HG02840 (cell line): Measurements from ENCODE around the gene CACNA2D2.

ENCODE experiments used
- ATAC-seq: cut with Tn5 transposase; IDR thresholded peaks from one replicate; pipeline ENCODE4 v1.9.1; 2021; ENCODE audit warnings: mild to moderate bottlenecking, moderate library complexity, moderate number of reproducible peaks; ENCODE audit not compliant: unreplicated experiment, low FRiP score

The CACNA2D2 gene

GRCh38 chr3:50435371-50436113 is 67.9 kb downstream of the CACNA2D2 start:
- no peak for ATAC-seq

- ATAC-seq: no peak
Measured at GRCh38 chr3:50433954-50434353, 69.5 kb downstream of the CACNA2D2 start.

GRCh38 chr3:50430950-50431435 is 72.4 kb downstream of the CACNA2D2 start:
- no peak for ATAC-seq

GRCh38 chr3:50430191-50430590 is 73.2 kb downstream of the CACNA2D2 start:
- ATAC-seq: no peak

GRCh38 chr3:50428007-50428633 is 75.3 kb downstream of the CACNA2D2 start:
- no peak for ATAC-seq

- ATAC-seq: no peak
Measured at GRCh38 chr3:50427217-50427616, 76.2 kb downstream of the CACNA2D2 start.

GRCh38 chr3:50425911-50426310 is 77.5 kb downstream of the CACNA2D2 start:
- ATAC-seq: no peak

GRCh38 chr3:50423543-50423942 is 79.9 kb downstream of the CACNA2D2 start:
- no peak for ATAC-seq

GRCh38 chr3:50422153-50422552 is 81.3 kb downstream of the CACNA2D2 start:
- ATAC-seq: no peak

- no peak for ATAC-seq
Measured at GRCh38 chr3:50419595-50420370, 83.7 kb downstream of the CACNA2D2 start.

- ATAC-seq: no peak
Measured at GRCh38 chr3:50418850-50419249, 84.6 kb downstream of the CACNA2D2 start.

- no peak for ATAC-seq
Measured at GRCh38 chr3:50417637-50418033, 85.8 kb downstream of the CACNA2D2 start.

GRCh38 chr3:50416736-50417636 is 86.4 kb downstream of the CACNA2D2 start:
- ATAC-seq: no peak

GRCh38 chr3:50415816-50416215 is 87.6 kb downstream of the CACNA2D2 start:
- no peak for ATAC-seq

- ATAC-seq: no peak
Measured at GRCh38 chr3:50415061-50415460, 88.4 kb downstream of the CACNA2D2 start.

GRCh38 chr3:50414616-50415015 is 88.8 kb downstream of the CACNA2D2 start:
- ATAC-seq: no peak

GRCh38 chr3:50412231-50412754 is 91.1 kb downstream of the CACNA2D2 start:
- ATAC-seq: no peak

GRCh38 chr3:50411229-50411628 is 92.2 kb downstream of the CACNA2D2 start:
- no peak for ATAC-seq

GRCh38 chr3:50410608-50411139 is 92.8 kb downstream of the CACNA2D2 start:
- ATAC-seq: no peak

GRCh38 chr3:50410185-50410584 is 93.2 kb downstream of the CACNA2D2 start:
- no peak for ATAC-seq
